HAP-1 (cell line): ENCODE results near the gene RPAP2.
"Not testable (repeated sequence)": the region's sequence is repeated elsewhere in the genome, so short reads cannot be mapped to it uniquely, and the experiment has no call there.

ENCODE experiments used
- DNase-seq, 2 experiments: peaks; one replicate each; pipeline ENCODE4 v3.0.0-alpha.2; 2016 to 2020; ENCODE audit warnings: low spot score in 2 of 2
- H3K27me3 ChIP-seq: fragments of 250-450 bp; sonication (Bioruptor Pico); 2 replicates; pipeline ENCODE4 v1.5.1; 2020; ENCODE audit warnings: low read depth, mild to moderate bottlenecking, moderate library complexity
- H3K36me3 ChIP-seq: fragments of 250-450 bp; sonication (Bioruptor Pico); replicated peaks from 2 replicates; pipeline ENCODE4 v1.5.1; 2020; ENCODE audit warnings: mild to moderate bottlenecking
- H3K4me1 ChIP-seq: fragments of 250-450 bp; sonication (Bioruptor Pico); 2 replicates; pipeline ENCODE4 v1.5.1; 2020; ENCODE audit warnings: mild to moderate bottlenecking
- H3K4me3 ChIP-seq: fragments of 250-450 bp; sonication (Bioruptor Pico); 2 replicates; pipeline ENCODE4 v1.5.1; 2020; ENCODE audit warnings: mild to moderate bottlenecking, moderate library complexity
- H3K9me3 ChIP-seq: fragments of 250-450 bp; sonication (Bioruptor Pico); 2 replicates; pipeline ENCODE4 v1.5.1; 2020; ENCODE audit warnings: mild to moderate bottlenecking, moderate library complexity
- in situ Hi-C: fragments of 300-500 bp; cut with MboI; formaldehyde crosslinking; loops from 3 replicates; pipeline ENCODE4 v1.14.3; 2020; ENCODE audit warnings: low sequenced_read_pairs, inconsistent platforms, mixed read lengths

Gene RPAP2

DNA sequence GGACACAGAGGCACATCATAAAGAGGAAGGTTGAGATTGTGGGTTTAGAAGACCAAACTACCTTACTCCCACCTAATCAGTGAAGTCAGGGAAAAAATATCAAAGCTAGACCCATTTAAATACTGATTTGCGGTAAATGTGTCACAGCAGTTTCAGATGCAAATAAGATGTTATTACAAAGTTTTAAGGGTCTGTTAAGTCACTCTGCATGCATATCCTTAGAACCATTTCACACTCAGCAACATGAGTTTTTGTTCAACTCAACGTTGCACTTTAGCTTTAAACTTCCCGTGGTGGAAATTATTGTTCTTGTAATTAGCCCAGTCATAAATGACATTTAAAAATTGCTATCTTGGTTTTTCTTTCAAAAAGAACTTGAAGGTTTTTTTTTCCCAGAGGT lies 34.8 kb downstream of the RPAP2 start:
- in situ Hi-C loops, result no loop called here
- Histone ChIP-seq H3K4me3 (no peak overlapping the region), H3K27me3 (no peaks in the 10 kb centered on the region), H3K9me3 (no peaks in the 10 kb centered on the region), H3K36me3 (peaks cover 7% of the 10 kb centered on the region; the same call in 1 of the 2 replicates), H3K4me1 (no peaks in the 10 kb centered on the region)
- DNase-seq, result no peak

DNA sequence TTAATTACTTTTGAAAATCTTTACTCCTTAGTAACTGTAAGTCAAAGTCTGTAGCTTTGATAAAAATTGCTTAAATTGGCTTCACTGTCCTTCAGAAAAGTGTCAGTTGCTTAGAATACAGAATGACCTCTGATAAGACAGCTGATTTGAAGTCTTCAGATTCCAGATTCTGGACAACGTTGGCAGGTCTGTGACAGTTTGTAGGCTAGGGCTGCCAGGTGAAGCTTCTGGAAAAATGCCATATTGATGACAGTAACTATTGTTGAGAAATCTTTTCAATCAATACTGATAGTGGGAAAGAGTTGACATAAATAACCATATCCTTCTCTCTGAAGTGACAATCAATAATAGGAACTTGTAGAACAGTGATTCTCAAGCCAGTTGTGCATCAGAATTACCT lies 41.3 kb downstream of the RPAP2 start:
- in situ Hi-C loops, result no loop called here

DNA sequence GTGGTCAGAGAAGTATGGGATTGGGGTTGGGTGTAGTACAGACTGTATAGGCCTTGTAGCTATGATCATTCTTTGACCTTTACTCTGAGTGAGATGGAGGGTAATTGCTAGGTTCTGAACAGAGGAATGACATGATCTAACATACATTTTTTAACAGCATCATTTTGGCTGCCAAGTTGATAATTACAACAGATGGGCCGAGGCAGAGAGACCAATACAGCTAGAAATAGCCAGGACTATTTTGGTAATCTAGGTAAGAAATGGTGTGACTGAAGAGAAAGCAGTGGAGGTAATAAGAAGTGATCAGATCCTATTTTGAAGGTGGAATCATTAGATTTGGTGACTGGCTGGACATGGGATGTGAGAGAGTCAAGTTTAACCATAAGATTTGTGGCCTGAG lies 43.5 kb downstream of the RPAP2 start:
- no peak for DNase-seq

More for the DNA sequence above, 41.3 kb downstream of the RPAP2 start:
- Histone ChIP-seq H3K36me3 (peaks cover 7% of the 10 kb centered on the region; the same call in 1 of the 2 replicates), H3K4me3 (no peak overlapping the region), H3K9me3 (no peaks in the 10 kb centered on the region), H3K27me3 (no peaks in the 10 kb centered on the region), H3K4me1 (no peaks in the 10 kb centered on the region)
- DNase-seq, result no peak

DNA sequence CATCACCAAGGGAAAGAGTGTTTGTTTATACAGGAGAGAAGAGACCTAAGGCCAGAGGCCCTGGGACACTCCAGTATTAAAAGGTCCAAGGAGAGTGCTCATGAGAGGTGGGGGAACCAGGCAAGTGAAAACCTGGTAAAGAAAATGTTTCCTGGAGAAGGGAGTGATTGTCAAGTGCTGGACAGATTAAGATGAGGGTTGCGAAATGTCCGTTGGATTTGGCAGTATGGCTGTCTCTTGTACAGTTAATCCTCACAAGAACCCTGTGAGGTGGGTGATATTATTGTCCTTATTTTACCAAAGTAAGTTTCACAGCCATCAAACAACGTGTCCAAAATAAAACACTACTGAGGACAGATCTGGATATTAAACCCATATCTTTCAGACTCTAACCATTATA lies 44.2 kb downstream of the RPAP2 start:
- no peak for DNase-seq
- in situ Hi-C loops, result no loop called here
- H3K4me1 ChIP-seq, result no peaks in the 10 kb centered on the region
- H3K4me3 ChIP-seq, result no peak overlapping the region
- peaks cover 11% of the 10 kb centered on the region for H3K36me3 ChIP-seq
- no peaks in the 10 kb centered on the region for H3K27me3 ChIP-seq
- H3K9me3 ChIP-seq, result no peaks in the 10 kb centered on the region

More for the DNA sequence above, 43.5 kb downstream of the RPAP2 start:
- Histone ChIP-seq H3K4me1 (no peaks in the 10 kb centered on the region), H3K27me3 (no peaks in the 10 kb centered on the region), H3K4me3 (no peak overlapping the region), H3K36me3 (peaks cover 9% of the 10 kb centered on the region), H3K9me3 (no peaks in the 10 kb centered on the region)
- in situ Hi-C loops, result no loop called here

DNA sequence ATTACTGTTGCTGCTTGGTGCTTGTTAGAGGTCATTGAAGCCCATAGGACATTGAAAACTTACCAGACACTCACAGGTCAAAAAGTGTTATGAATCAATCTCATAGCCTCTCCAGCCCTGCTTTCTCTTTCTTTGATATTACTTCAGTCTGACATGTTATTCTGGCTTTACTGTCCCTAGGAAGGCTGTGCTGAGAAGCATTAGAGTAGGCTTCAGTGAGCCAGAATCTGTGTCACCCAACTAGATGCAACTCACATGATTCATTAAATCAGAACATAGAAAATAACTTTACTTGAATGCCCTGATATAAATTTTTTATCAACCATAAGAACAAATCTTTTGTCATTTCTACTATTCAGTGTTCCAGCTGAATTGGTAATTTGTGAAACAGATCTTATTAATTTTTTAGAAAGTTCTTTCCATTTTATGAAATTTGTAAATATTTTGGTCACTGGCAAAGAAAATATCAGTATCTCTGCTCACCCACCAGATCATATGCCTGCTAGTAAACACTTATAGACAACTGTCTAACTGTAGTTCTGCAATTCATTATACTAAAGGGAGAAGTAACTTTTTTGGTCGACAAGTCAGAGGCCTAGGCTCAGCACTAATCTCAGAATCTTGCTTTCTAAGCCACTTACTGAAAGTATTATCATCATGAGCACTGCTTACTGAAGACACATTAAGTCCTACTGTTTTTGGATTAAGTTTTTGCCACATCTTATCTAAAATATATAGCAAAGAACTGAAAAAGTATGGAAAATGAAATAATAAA lies 48.2 kb downstream of the RPAP2 start:
- H3K4me3 ChIP-seq, result no peak overlapping the region
- H3K9me3 ChIP-seq, result no peaks in the 10 kb centered on the region
- in situ Hi-C loops, result no loop called here
- no peaks in the 10 kb centered on the region for H3K4me1 ChIP-seq
- H3K27me3 ChIP-seq, result no peaks in the 10 kb centered on the region
- no peak for DNase-seq
- H3K36me3 ChIP-seq, result peaks cover 14% of the 10 kb centered on the region

GRCh38 chr1:92352856-92353255 lies 54.0 kb downstream of the RPAP2 start:
- no peaks in the 10 kb centered on the region for H3K27me3 ChIP-seq
- DNase-seq, result no peak
- H3K4me3 ChIP-seq, result no peak overlapping the region
- no peaks in the 10 kb centered on the region for H3K9me3 ChIP-seq
- no peaks in the 10 kb centered on the region for H3K4me1 ChIP-seq
- in situ Hi-C loops, result no loop called here
- peaks cover 3% of the 10 kb centered on the region; the same call in 1 of the 2 replicates for H3K36me3 ChIP-seq

- in situ Hi-C loops, result no loop called here
Observed at GRCh38 chr1:92354259-92354658, 55.4 kb downstream of the RPAP2 start.

DNA sequence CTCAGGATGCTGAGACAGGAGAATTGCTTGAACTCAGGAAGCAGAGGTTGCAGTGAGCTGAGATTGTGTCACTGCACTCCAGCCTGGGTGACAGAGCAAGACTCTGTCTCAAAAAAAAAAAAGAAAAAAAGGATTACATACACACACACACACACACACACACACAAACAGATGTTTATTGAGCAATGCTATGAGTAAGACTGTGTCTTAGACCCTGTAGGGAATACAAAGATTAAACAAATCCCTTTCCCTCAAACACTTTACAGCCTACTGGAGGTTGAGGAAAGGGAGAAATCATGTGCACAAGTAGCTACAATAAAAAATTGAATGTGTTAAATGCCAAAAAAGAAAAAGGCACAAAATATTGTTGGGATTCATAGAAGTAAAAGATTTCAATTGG lies 58.1 kb downstream of the RPAP2 start:
- DNase-seq, result no peak
- no peak overlapping the region for H3K4me3 ChIP-seq
- H3K9me3 ChIP-seq, result no peaks in the 10 kb centered on the region
- H3K4me1 ChIP-seq, result no peaks in the 10 kb centered on the region
- in situ Hi-C loops, result no loop called here
- H3K27me3 ChIP-seq, result no peaks in the 10 kb centered on the region
- H3K36me3 ChIP-seq, result no peaks in the 10 kb centered on the region; the same call in 1 of the 2 replicates

More at GRCh38 chr1:92354259-92354658, 55.4 kb downstream of the RPAP2 start:
- Histone ChIP-seq H3K36me3 (peaks cover 3% of the 10 kb centered on the region), H3K27me3 (no peaks in the 10 kb centered on the region), H3K4me1 (no peaks in the 10 kb centered on the region), H3K9me3 (no peaks in the 10 kb centered on the region), H3K4me3 (no peak overlapping the region)
- DNase-seq, result no peak

DNA sequence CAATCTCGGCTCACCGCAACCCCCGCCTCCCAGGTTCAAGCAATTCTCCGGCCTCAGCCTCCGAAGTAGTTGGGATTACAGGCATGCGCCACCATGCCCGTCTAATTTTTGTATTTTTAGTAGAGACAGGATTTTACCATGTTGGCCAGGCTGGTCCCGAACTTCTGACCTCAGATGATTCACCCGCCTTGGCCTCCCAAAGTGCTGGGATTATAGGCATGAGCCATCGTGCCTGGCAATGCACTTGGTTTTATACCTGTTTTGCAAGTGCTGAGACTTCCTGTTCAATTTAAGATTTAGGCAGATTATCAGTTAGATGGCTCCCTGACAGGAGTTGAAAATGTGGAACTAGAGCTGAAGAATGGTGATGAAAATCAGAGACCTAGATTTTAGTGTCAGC lies 60.5 kb downstream of the RPAP2 start:
- DNase-seq, H3K36me3 ChIP-seq, in situ Hi-C loops: not testable (repeated sequence)

DNA sequence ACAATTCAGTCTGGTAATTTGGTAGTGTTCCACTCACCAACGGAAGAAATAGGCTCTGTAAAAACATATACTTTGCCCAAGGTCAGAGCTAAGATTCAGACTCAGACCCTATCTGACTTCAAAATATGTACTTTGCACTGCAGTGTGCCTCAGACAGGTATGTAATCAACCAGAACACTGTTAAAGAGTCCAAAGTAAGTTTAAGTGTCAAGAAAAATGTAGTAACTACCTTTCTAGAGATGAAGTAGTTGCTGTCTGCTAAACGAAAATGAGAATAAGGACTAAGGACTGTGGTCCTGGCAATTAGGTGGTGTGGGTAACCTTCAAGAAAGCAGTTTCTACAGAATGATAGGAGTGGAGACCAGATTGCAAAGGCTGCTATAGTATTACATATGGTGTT lies 61.1 kb downstream of the RPAP2 start:
- Histone ChIP-seq H3K9me3 (no peaks in the 10 kb centered on the region), H3K4me3 (no peak overlapping the region), H3K4me1 (no peaks in the 10 kb centered on the region), H3K27me3 (no peaks in the 10 kb centered on the region), H3K36me3 (no peaks in the 10 kb centered on the region; the same call in 1 of the 2 replicates)
- DNase-seq, result no peak
- in situ Hi-C loops, result no loop called here

More for the DNA sequence above, 60.5 kb downstream of the RPAP2 start:
- not testable (repeated sequence) for H3K9me3 ChIP-seq, H3K4me1 ChIP-seq, H3K27me3 ChIP-seq, H3K4me3 ChIP-seq

DNA sequence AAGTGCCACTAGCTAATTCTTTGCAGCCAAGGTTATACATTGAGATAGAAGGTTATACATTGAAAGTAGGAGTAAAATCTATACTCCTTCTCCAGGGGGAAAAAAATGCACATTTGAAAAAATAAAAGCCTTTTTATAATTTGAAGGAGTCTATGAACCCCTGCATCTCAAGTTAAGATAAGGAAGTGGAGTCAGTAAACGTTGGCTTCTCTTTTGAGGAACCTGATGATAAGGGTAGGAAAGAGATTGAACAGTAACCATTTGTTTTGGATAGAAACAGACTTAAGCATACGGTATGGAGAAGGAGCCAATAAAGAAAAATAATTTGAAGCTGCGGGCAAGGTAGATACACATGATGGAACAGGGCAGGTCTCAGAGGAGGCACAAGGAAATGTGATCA lies 64.1 kb downstream of the RPAP2 start:
- DNase-seq, result no peak
- no peaks in the 10 kb centered on the region for H3K9me3 ChIP-seq
- in situ Hi-C loops, result no loop called here
- H3K36me3 ChIP-seq, result no peaks in the 10 kb centered on the region; the same call in 1 of the 2 replicates
- no peaks in the 10 kb centered on the region for H3K27me3 ChIP-seq
- H3K4me3 ChIP-seq, result no peak overlapping the region
- H3K4me1 ChIP-seq, result no peaks in the 10 kb centered on the region

GRCh38 chr1:92363401-92363800 lies 64.5 kb downstream of the RPAP2 start:
- in situ Hi-C loops, result no loop called here
- no peaks in the 10 kb centered on the region; the same call in 1 of the 2 replicates for H3K36me3 ChIP-seq
- no peaks in the 10 kb centered on the region for H3K9me3 ChIP-seq
- H3K4me3 ChIP-seq, result no peak overlapping the region
- no peaks in the 10 kb centered on the region for H3K27me3 ChIP-seq
- no peak for DNase-seq
- no peaks in the 10 kb centered on the region for H3K4me1 ChIP-seq

GRCh38 chr1:92365378-92366039 lies 66.7 kb downstream of the RPAP2 start:
- in situ Hi-C loops, result no loop called here
- Histone ChIP-seq H3K9me3 (no peaks in the 10 kb centered on the region), H3K36me3 (no peaks in the 10 kb centered on the region), H3K27me3 (no peaks in the 10 kb centered on the region), H3K4me3 (no peak overlapping the region), H3K4me1 (no peaks in the 10 kb centered on the region)
- DNase-seq, result no peak

GRCh38 chr1:92366040-92366395 lies 67.2 kb downstream of the RPAP2 start:
- in situ Hi-C loops, result no loop called here
- H3K9me3 ChIP-seq, result no peaks in the 10 kb centered on the region
- H3K4me3 ChIP-seq, result no peak overlapping the region
- H3K36me3 ChIP-seq, result no peaks in the 10 kb centered on the region
- DNase-seq, result no peak
- no peaks in the 10 kb centered on the region for H3K27me3 ChIP-seq
- H3K4me1 ChIP-seq, result no peaks in the 10 kb centered on the region
